Spleen (tissue), 11 donors: ENCODE data around the gene SLC27A1. TPM values are rescaled to one million over a fixed set of nuclear protein-coding genes. Genes with fewer than 3 reads are reported as not detected.
A peak's percentile ranks its signal among the peaks of the same experiment; 100 is the strongest.

ENCODE experiments used
- DNase-seq: peaks from one replicate; pipeline ENCODE4 v3.0.0-alpha.2; 2020
- H3K27ac ChIP-seq, 8 donors: fragments of 200-600 bp; sonication (generic) in 7 of 8; 1 replicate in 4 of 8; 2 replicates in 4 of 8; pipeline versions ENCODE4 v1.5.0 to v1.8.0; 2016 to 2021; ENCODE audit warnings: inconsistent platforms in 4 of 8, mild to moderate bottlenecking in 4 of 8, moderate library complexity in 1 of 8
- H3K27me3 ChIP-seq, 7 donors: fragments of 200-600 bp; sonication (generic) in 6 of 7; replicated peaks in 1 of 7; 1 replicate in 4 of 7; 2 replicates in 3 of 7; pipeline versions ENCODE4 v1.5.0 to v1.8.0; 2016 to 2021; ENCODE audit warnings: inconsistent platforms in 3 of 7, mild to moderate bottlenecking in 1 of 7
- H3K36me3 ChIP-seq, 6 donors: fragments of 200-600 bp; sonication (generic) in 5 of 6; 1 replicate in 4 of 6; 2 replicates in 2 of 6; pipeline versions ENCODE4 v1.5.0 to v1.8.0; 2016 to 2021; ENCODE audit warnings: inconsistent platforms in 2 of 6
- H3K4me1 ChIP-seq, 6 donors: fragments of 200-600 bp; sonication (generic) in 5 of 6; 1 replicate in 3 of 6; 2 replicates in 3 of 6; pipeline versions ENCODE4 v1.5.0 to v1.8.0; 2016 to 2021; ENCODE audit warnings: inconsistent platforms in 3 of 6
- H3K4me3 ChIP-seq, 8 donors: fragments of 200-600 bp; sonication (generic) in 7 of 8; 1 replicate in 4 of 8; 2 replicates in 4 of 8; pipeline versions ENCODE4 v1.5.0 to v1.8.0; 2016 to 2021; ENCODE audit warnings: inconsistent platforms in 4 of 8, mild to moderate bottlenecking in 4 of 8, moderate library complexity in 2 of 8
- H3K9me3 ChIP-seq, 8 donors: fragments of 200-600 bp; sonication (generic) in 7 of 8; 1 replicate in 4 of 8; 2 replicates in 4 of 8; pipeline versions ENCODE4 v1.5.0 to v1.8.0; 2016 to 2021; ENCODE audit warnings: inconsistent platforms in 4 of 8
- CTCF ChIP-seq, 11 experiments: fragments of 200-600 bp in 7 of 11; fragments of 450-650 bp in 4 of 11; sonication (generic) in 4 of 11; IDR thresholded peaks in 8 of 11; conservative IDR thresholded peaks in 3 of 11; 1 replicate in 7 of 11; 2 replicates in 4 of 11; pipeline versions ENCODE4 v1.4.0 to v1.8.0; 2016 to 2021; ENCODE audit warnings: antibody characterized with exemption in 11 of 11, inconsistent platforms in 4 of 11, mild to moderate bottlenecking in 1 of 11
- POLR2A ChIP-seq, 3 donors: fragments of 450-650 bp; IDR thresholded peaks; one replicate each; pipeline ENCODE4 v1.5.1; 2017; ENCODE audit warnings: antibody characterized with exemption in 3 of 3, mild to moderate bottlenecking in 1 of 3
- POLR2AphosphoS5 ChIP-seq, 3 donors: sonication (generic); formaldehyde crosslinking; IDR thresholded peaks; one replicate each; pipeline ENCODE4 v1.5.1; 2017; ENCODE audit warnings: antibody characterized with exemption in 3 of 3
- WGBS, 5 donors: extraction: QIAGEN DNeasy Blood & Tissue Kit in 3 of 5; methylation state at CpG; one replicate each; pipeline versions ENCODE4 v1.1.5 to v1.1.7; 2013 to 2018; 5-methylcytosine and 5-hydroxymethylcytosine counted together
- intact Hi-C: fragments of 100-400 bp; cut with DNase I; formaldehyde crosslinking; loops from one replicate; pipeline ENCODE4 v1.15.0; 2023; ENCODE audit warnings: low total_unique reads
- polyA plus RNA-seq, 3 donors: library from polyadenylated mRNA; stranded (reverse); fragments of 200-250 nt; gene quantifications; one replicate each; pipeline ENCODE4 v1.2.1, GENCODE V29; 2013
- total RNA-seq, 7 donors: library from RNA; depleted of rRNA in 3 of 7; stranded (reverse); fragments of >200 nt in 3 of 7; fragmentation: NEBNext Ultra II Directional in 4 of 7; extraction: Animal tissue kit (Norgen Biotek cat#: 25700) in 4 of 7; gene quantifications; one replicate each; pipeline versions ENCODE4 v1.1.0 to v1.2.1, GENCODE V29; 2016 to 2021
- donor health status: healthy with polysubstance abuse.
- donor health status: DM: no; HTN: no; CAD: no; lungs with moderate emphysema.
- donor health status: DM: no; HTN: no; CAD: no.
- donor health status: Bipolar disorder and iron deficiency.
- donor health status: healthy.
- donor health status: DM: no; HTN: no; CAD: no.
- donor health status: DM: yes; HTN: yes; CAD: no.

SLC27A1 gene
- total and polyA plus RNA-seq, 10 donors: 4.8 to 23.3 (median 14.8) TPM

GRCh38 chr19:17490411-17490810 lies 20.1 kb downstream of the SLC27A1 start:
- no peak for DNase-seq
- Histone ChIP-seq H3K27ac (peak overlapping the region in 3 of 8 donors; percentile 41 to 69 (median 69)), H3K27me3 (no peaks in the 10 kb centered on the region), H3K4me1 (peaks cover 4 to 41% (median 24%) of the 10 kb centered on the region in 6 donors), H3K9me3 (no peaks in the 10 kb centered on the region), H3K4me3 (no peak overlapping the region), H3K36me3 (no peaks in the 10 kb centered on the region)
- intact Hi-C loops: no loop called here
- WGBS, 5 donors: 38 to 49% (median 46%) methylated on average over 4 of the region's 4 CpGs
- TF ChIP-seq POLR2AphosphoS5 (IDR thresholded peaks at IDR 0.05): no peak
- TF ChIP-seq POLR2A (IDR thresholded peaks at IDR 0.05): no peak

GRCh38 chr19:17491287-17491686 lies 21.0 kb downstream of the SLC27A1 start:
- H3K9me3 ChIP-seq: no peaks in the 10 kb centered on the region
- WGBS, 5 donors: 92 to 94% (median 93%) methylated on average over 5 of the region's 5 CpGs
- no peak overlapping the region for H3K4me3 ChIP-seq
- H3K4me1 ChIP-seq: peaks cover 7 to 48% (median 29%) of the 10 kb centered on the region in 6 donors
- DNase-seq: no peak
- H3K27ac ChIP-seq: peak overlapping the region in 1 of 8 donors; percentile 69
- TF ChIP-seq CTCF (IDR thresholded peaks at IDR 0.05 in 8 of 11, conservative IDR thresholded peaks at IDR 0.05 in 3 of 11) (no peak), POLR2A (IDR thresholded peaks at IDR 0.05) (no peak), POLR2AphosphoS5 (IDR thresholded peaks at IDR 0.05) (no peak)
- intact Hi-C loops: no loop called here
- no peaks in the 10 kb centered on the region for H3K36me3 ChIP-seq
- H3K27me3 ChIP-seq: no peaks in the 10 kb centered on the region

- TF ChIP-seq CTCF (IDR thresholded peaks at IDR 0.05 in 8 of 11, conservative IDR thresholded peaks at IDR 0.05 in 3 of 11): no peak
- TF ChIP-seq POLR2A (IDR thresholded peaks at IDR 0.05): no peak
- TF ChIP-seq POLR2AphosphoS5 (IDR thresholded peaks at IDR 0.05): no peak
- intact Hi-C loops: loop anchor here (2.0 kb wide), 1 partner anchor 79 kb away; no protein-coding TSS in a partner anchor
- H3K4me3 ChIP-seq: no peak overlapping the region
- no peak for DNase-seq
- 61 to 69% (median 65%) methylated on average over 6 to 9 of the region's 9 CpGs for WGBS, 5 donors
- H3K36me3 ChIP-seq: peaks cover 0 to 16% (median 0%) of the 10 kb centered on the region in 6 donors
- peaks cover 0 to 53% (median 32%) of the 10 kb centered on the region in 6 donors for H3K4me1 ChIP-seq
- H3K27me3 ChIP-seq: no peaks in the 10 kb centered on the region
- H3K9me3 ChIP-seq: no peaks in the 10 kb centered on the region
- no peak overlapping the region for H3K27ac ChIP-seq
Measured at GRCh38 chr19:17495639-17496296, 25.4 kb downstream of the SLC27A1 start.

- Histone ChIP-seq H3K36me3 (peaks cover 0 to 22% (median 2%) of the 10 kb centered on the region in 6 donors), H3K27me3 (no peaks in the 10 kb centered on the region), H3K4me3 (peak overlapping the region in 1 of 8 donors; percentile 31), H3K4me1 (peaks cover 0 to 56% (median 32%) of the 10 kb centered on the region in 6 donors), H3K27ac (peak overlapping the region in 1 of 8 donors; percentile 38), H3K9me3 (no peaks in the 10 kb centered on the region)
- no peak for TF ChIP-seq POLR2A (IDR thresholded peaks at IDR 0.05)
- TF ChIP-seq CTCF (IDR thresholded peaks at IDR 0.05 in 8 of 11, conservative IDR thresholded peaks at IDR 0.05 in 3 of 11): peak; percentile 84 to 97 (median 94)
- peak; percentile 70 to 82 (median 74) for TF ChIP-seq POLR2AphosphoS5 (IDR thresholded peaks at IDR 0.05)
- intact Hi-C loops: loop anchor here (2.0 kb wide), 1 partner anchor 78 kb away; no protein-coding TSS in a partner anchor
- WGBS, 5 donors: 19 to 31% (median 22%) methylated on average over 9 to 14 of the region's 14 CpGs
- peak; percentile 95 for DNase-seq
Measured at GRCh38 chr19:17496337-17496997, 26.1 kb downstream of the SLC27A1 start.
